GM18909 (cell line): ENCODE results near the gene FAM83B.
"Not testable (repeated sequence)": the region's sequence is repeated elsewhere in the genome, so short reads cannot be mapped to it uniquely, and the experiment has no call there.

Experiments
- ATAC-seq: cut with Tn5 transposase; IDR thresholded peaks from one replicate; pipeline ENCODE4 v1.9.1; 2021; ENCODE audit warnings: mild to moderate bottlenecking; ENCODE audit not compliant: unreplicated experiment, poor library complexity

The FAM83B gene

DNA sequence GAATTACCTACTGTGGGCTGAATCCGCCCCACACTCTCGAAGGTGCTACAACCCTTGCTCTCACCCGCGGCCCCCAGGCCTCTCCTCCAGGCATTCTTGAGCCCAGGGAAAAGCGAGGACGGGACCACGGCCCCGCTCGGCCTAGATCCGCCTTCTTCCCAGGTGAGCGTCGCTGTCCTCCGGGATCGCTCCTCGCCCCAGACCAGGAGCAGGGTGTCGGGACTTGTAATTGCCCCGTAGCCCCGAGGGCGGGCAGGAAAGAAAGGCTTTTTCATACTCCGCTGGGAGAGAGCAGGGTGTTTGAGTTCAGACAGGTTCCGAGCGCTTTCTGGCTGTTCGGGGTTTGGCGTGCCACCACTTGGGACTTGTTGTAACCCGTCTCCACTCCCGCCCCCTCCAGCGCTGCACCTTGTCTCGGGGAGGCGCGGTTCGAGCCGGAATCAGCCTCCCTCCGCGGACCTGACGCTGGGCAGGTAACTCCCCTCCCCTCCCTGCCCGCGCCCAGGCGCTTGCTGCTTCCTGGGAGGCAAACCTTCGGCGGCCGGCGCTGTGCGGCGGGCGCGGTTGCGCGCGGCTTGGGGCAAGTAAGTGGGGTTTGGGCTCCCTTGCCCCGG is at the start of gene FAM83B:
FAM83B (plus strand) TSS at position 529 of the 614 bp plus-strand sequence. CDS start 23,476 bp downstream, outside the sequence.
- no peak for ATAC-seq

DNA sequence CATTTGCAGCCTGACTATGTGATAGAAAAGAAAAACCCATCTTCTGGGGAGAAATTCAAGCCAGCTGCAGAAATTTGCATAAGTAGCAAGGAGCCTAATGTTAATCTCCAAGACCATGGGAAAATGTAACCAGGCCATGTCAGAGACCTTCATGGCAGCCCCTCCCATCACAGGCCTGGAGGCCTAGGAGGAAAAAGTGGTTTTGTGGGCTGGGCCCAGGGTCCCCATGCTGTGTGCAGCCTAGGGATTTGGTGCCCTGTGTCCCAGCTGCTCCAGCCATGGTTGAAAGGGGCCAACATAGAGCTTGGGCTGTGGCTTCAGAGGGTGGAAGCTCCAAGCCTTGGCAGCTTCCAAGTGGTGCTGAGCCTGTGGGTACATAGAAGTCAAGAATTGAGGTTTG is 49.7 kb upstream of the FAM83B start:
- not testable (repeated sequence) for ATAC-seq

GRCh38 chr6:54800050-54800600 is 46.4 kb upstream of the FAM83B start:
- no peak for ATAC-seq

- ATAC-seq: no peak
Measured at GRCh38 chr6:54801244-54801643, 45.3 kb upstream of the FAM83B start.

- no peak for ATAC-seq
Measured at GRCh38 chr6:54801669-54802068, 44.9 kb upstream of the FAM83B start.

- no peak for ATAC-seq
Measured at GRCh38 chr6:54802775-54803634, 43.6 kb upstream of the FAM83B start.

DNA sequence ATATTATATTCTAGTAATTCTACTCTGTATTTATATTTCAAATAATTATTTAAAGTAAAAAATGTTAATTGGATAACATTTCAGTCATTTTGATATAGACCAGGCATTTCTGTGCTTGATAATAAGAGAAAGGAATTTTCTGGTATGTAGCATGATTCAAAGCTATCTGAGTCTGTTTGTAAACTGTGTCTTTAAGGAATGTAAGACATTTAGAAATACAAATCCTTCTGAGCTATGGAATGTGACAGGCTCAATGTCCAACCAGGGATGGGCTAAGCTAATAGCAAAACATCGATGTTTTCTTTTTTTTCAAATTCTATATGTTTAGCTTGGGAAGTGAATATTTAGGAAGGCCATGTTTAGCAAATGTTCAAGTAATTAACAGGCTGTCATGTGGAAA is 41.5 kb upstream of the FAM83B start:
- ATAC-seq: no peak

DNA sequence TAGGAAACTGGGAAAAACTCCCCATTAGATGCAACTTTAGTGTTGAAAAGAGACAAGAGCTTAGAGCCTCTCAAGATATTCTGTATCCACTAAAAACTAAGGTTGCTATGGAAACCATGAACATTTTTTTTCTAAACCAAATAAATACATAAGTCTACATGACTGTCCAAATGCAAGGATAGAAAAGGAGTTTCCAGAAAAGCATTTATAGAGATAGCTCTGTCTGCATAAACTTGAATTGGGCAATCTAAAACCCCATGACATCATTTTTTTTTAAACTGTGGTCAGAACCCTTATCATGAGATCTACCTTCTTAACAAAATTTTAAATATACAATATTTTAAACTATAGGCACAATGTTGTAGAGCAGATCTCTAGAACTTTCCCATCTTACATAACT is 36.4 kb upstream of the FAM83B start:
- no peak for ATAC-seq

GRCh38 chr6:54813892-54814291 is 32.7 kb upstream of the FAM83B start:
- no peak for ATAC-seq

- no peak for ATAC-seq
Measured at GRCh38 chr6:54817236-54817635, 29.3 kb upstream of the FAM83B start.

- ATAC-seq: no peak
Measured at GRCh38 chr6:54817834-54818233, 28.7 kb upstream of the FAM83B start.

- ATAC-seq: not testable (repeated sequence)
Measured at GRCh38 chr6:54824225-54824624, 22.3 kb upstream of the FAM83B start.

DNA sequence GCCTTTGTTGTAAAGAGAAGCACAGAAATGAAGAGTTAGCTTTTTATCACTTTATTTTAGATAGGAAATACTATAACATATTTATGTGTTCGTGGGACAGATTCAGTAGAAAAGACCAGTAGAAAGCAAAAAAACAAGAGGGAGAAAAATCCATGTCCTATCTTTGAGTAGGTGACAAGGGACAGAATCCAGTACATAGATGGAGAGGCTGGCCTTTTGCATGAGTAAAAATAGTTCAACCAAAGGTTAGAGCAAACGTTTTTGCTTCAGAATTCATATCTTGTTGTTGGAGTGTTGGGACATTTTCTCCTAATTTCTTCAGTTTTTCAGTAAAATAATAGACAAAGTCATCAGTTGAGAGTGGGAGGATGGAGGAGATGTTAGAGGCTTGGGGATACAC is 19.6 kb upstream of the FAM83B start:
- ATAC-seq: no peak

- ATAC-seq: no peak
Measured at GRCh38 chr6:54830216-54830615, 16.4 kb upstream of the FAM83B start.

DNA sequence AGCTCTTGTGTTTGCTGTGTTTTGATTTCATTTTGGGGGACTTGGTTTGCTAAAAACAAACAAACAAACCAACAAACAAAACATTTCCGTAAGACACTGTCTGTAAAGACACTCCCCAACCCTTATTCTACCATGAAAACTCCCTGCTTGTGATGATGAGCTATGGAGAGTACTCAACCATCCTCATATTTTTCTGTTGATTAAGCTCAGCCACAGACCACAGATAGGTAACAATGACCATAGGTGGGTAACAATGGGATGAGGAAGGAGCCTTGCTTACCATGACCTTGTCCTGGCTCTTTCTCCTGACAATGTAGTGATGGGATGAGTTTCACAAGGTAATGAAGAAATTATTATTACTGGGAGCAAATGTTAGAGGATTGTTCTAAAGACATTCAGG is 11.4 kb upstream of the FAM83B start:
- no peak for ATAC-seq

GRCh38 chr6:54846857-54847674 is 495 bp downstream of the FAM83B start:
- ATAC-seq: no peak

DNA sequence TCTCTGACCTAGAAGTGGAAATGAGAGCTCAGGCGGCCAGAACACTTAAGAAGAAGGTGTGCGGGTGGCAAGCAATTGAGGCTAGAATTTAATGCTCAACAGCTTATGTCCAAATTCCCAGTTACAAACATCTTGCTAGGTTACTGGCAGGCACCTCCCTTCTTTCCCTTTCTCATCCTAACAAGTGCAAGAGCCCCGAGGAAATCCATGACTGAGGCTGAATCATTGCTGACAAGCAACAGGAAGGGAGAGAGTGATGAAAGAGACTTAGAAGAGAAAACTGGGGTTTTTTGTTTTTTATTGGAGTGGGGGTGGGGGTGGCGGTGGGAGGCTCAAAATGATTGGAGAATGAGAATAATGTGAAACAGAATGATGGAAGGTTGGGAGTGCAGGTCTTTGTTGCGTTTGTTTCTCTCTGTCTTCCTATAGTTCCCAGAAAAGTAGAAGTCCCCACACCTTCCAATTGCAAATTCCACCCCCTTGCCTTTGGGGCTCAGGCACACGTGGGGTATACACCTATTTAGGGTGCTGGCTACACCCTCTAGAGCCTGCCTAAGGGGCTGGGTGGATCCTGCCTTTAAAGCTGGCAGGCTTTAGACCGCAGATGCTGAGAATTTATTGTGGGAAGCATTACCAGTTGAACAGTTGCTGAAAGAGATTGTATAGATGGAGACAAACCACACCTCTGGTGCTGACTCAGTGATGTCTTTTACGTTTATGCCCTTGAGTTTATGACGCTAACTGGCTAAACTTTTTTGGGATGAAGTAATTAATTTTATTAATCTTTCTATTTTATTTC is 1.4 kb downstream of the FAM83B start:
- no peak for ATAC-seq

DNA sequence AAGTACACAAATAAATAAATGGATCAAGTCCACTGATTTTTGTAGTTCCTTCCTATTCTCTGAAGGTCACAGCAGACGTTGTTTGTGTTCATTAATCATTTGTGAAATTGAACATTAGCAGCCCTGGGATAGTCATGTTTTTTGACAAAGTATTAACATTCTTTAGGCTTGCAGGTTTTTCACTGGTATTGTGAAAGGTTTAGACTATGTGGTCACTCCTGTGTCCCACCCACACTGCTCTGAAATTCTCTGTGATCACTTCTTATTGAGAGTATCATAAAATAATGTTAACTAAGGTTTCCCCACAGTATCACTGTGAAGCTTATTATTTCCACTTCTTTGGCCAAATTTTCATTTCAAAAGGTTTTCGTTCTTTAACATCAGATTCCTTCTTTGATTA is 3.5 kb downstream of the FAM83B start:
- no peak for ATAC-seq

DNA sequence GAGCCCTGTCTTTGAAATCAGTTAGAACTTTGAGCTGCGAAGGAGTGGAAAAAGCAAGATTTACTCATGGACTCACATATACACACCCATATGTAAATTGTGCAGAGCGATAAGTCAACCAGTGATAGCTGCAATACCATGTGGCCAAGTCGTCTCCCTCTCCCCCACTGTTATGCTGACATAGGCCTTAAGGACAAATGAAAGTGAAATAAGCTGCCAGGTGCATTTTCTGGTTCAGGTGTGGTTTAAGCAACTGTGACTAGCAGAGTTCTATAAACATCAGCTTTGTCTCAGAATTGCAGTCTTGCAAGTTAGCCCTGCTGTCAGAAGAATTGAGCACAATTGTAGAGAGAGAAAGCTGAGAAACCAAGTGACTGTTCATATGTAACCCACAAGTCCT is 9.6 kb downstream of the FAM83B start:
- no peak for ATAC-seq

DNA sequence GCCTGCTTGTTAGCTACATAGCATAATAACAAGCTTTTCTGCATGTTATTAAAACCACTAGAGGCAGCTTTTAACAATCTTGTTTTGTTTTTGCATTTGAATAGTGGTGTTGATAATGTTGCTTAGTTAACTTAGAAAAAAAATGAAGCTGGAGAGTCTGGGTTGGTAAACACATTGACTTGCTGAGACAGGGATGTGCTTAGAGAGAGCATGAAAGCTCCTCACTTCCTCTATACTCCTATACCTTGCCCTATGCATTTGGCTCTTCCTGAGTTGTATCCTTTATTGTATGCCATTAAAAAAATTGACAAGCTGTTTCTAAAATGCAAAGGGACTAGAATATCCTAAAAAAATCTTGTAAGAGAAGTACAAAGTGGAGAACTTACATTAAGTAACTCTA is 13.6 kb downstream of the FAM83B start:
- no peak for ATAC-seq
